GM12878 (cell line): ENCODE measurements around the gene SLU7. TPM values are rescaled to one million over a fixed set of nuclear protein-coding genes. Genes with fewer than 3 reads are reported as not detected.

Source experiments
- BMI1 ChIP-seq: fragments of 450-650 bp; IDR thresholded peaks from 2 replicates; pipeline ENCODE4 v1.6.1; 2016; ENCODE audit warnings: mild to moderate bottlenecking, moderate library complexity, borderline replicate concordance
- CEBPZ ChIP-seq: fragments of 150-350 bp; IDR thresholded peaks from 2 replicates; pipeline ENCODE4 v1.6.1; 2016; ENCODE audit warnings: low read depth, low read length
- CHD4 ChIP-seq: fragments of 200-600 bp; sonication (generic); IDR thresholded peaks from 2 replicates; pipeline ENCODE4 v1.6.1; 2016; ENCODE audit warnings: mild to moderate bottlenecking
- CREB1 ChIP-seq: IDR thresholded peaks from 2 replicates; pipeline ENCODE4 v1.6.1; 2012; ENCODE audit warnings: low read depth, mild to moderate bottlenecking, inconsistent platforms
- ETV6 ChIP-seq, 2 experiments: fragments of 450-650 bp in 1 of 2; IDR thresholded peaks in 1 of 2; conservative IDR thresholded peaks in 1 of 2; 2 replicates each; pipeline ENCODE4 v1.6.1; 2014; ENCODE audit warnings: antibody characterized with exemption in 1 of 2, borderline replicate concordance in 1 of 2, low read depth in 1 of 2, mild to moderate bottlenecking in 1 of 2, moderate library complexity in 1 of 2
- NFIC ChIP-seq: IDR thresholded peaks from 2 replicates; pipeline ENCODE4 v1.6.1; 2012; ENCODE audit warnings: low read depth, mild to moderate bottlenecking, inconsistent platforms, low read length, moderate library complexity
- PAX8 ChIP-seq: fragments of 450-650 bp; IDR thresholded peaks from 2 replicates; pipeline ENCODE4 v1.6.1; 2017; ENCODE audit warnings: mild to moderate bottlenecking, moderate library complexity
- POLR2AphosphoS5 ChIP-seq: IDR thresholded peaks from 2 replicates; pipeline ENCODE4 v1.6.1; 2011; ENCODE audit warnings: mild to moderate bottlenecking, low read length, inconsistent platforms
- RUNX3 ChIP-seq: IDR thresholded peaks from 2 replicates; pipeline ENCODE4 v1.6.1; 2012; ENCODE audit warnings: low read length, inconsistent platforms
- SMARCA5 ChIP-seq: fragments of 450-650 bp; IDR thresholded peaks from 2 replicates; pipeline ENCODE4 v1.6.1; 2017; ENCODE audit warnings: mild to moderate bottlenecking
- SUZ12 ChIP-seq: fragments of 200-600 bp; sonication (generic); IDR thresholded peaks from one replicate; pipeline ENCODE4 v1.6.1; 2018; ENCODE audit warnings: antibody characterized with exemption, mild to moderate bottlenecking; ENCODE audit not compliant: unreplicated experiment
- YBX1 ChIP-seq: fragments of 450-650 bp; IDR thresholded peaks from 2 replicates; pipeline ENCODE4 v1.6.1; 2016; ENCODE audit warnings: antibody characterized with exemption
- ZZZ3 ChIP-seq: IDR thresholded peaks from 2 replicates; pipeline ENCODE4 v1.6.1; 2011; ENCODE audit warnings: low read depth; ENCODE audit not compliant: control insufficient read depth, insufficient read length
- polyA plus RNA-seq, 11 experiments: library from polyadenylated mRNA; depleted of rRNA in 4 of 11; unstranded in 6 of 11; stranded (reverse) in 5 of 11; fragments of >200 nt; fragmentation: Nextera tagmentation in 4 of 11; fragmentation: Illumina TruSeq in 1 of 11; extraction: Ambion mirVana in 4 of 11; extraction: Trizol in 1 of 11; gene quantifications; 1 replicate in 1 of 11; 2 replicates in 10 of 11; pipeline versions ENCODE4 v1.2.1 to v1.2.3, GENCODE V29; 2011 to 2016; ENCODE audit warnings: inconsistent platforms in 2 of 11, missing spikeins in 2 of 11, low read depth in 1 of 11
- total RNA-seq, 4 experiments: library from RNA; depleted of rRNA in 3 of 4; stranded (reverse); fragments of >200 nt in 3 of 4; fragmentation: Illumina TruSeq in 1 of 4; extraction: Trizol in 1 of 4; gene quantifications; 2 replicates each; pipeline versions ENCODE4 v1.2.1 to v1.2.3, GENCODE V29; 2013 to 2021
- TF ChIP-seq, protein P1 (sequence below): IDR thresholded peaks from 2 replicates; pipeline ENCODE4 v1.6.1; 2011; ENCODE audit warnings: borderline replicate concordance, low read depth, mild to moderate bottlenecking, moderate library complexity, mixed read lengths, low read length; ENCODE audit not compliant: insufficient read depth; ENCODE audit errors: extremely low read length
- TF ChIP-seq, protein P2 (sequence below): fragments of 450-650 bp; IDR thresholded peaks from 2 replicates; pipeline ENCODE4 v1.6.1; 2016; ENCODE audit warnings: mild to moderate bottlenecking
- TF ChIP-seq, protein P3 (sequence below): IDR thresholded peaks from 2 replicates; pipeline ENCODE4 v1.6.1; 2012; ENCODE audit warnings: mild to moderate bottlenecking, low read depth, low read length
- TF ChIP-seq, protein P4 (sequence below): fragments of 450-650 bp; IDR thresholded peaks from 2 replicates; pipeline ENCODE4 v1.6.1; 2017; ENCODE audit warnings: mild to moderate bottlenecking, moderate library complexity

Gene SLU7
- total and polyA plus RNA-seq, 10 of the 15 experiments (the other 5 are each of a cell fraction or from before 2014, with no cell fraction given): 32.7 to 55.2 (median 46.6) TPM

DNA sequence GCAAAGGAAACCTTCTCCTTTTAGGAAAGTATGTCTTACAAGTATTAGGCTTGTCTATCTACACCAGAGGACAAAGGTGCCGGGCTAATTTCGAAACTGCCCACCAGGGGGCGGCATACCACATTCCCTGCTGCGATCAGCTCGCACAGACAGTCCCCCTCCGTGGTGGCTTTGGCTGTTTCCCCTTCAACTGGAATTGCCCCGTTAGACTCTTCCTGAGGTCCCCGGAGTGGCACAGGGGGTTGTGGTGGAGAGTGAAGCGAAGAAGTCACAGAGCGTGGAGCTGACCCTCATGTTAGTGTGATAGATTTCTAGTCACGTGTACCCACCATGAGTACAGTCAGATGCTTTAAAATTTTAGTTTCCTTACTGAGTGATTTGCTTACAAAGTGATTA lies 20.3 kb upstream of the SLU7 start (continued):
- no peak for TF ChIP-seq PAX8
- TF ChIP-seq CEBPZ: no peak
- TF ChIP-seq, protein P1, sequence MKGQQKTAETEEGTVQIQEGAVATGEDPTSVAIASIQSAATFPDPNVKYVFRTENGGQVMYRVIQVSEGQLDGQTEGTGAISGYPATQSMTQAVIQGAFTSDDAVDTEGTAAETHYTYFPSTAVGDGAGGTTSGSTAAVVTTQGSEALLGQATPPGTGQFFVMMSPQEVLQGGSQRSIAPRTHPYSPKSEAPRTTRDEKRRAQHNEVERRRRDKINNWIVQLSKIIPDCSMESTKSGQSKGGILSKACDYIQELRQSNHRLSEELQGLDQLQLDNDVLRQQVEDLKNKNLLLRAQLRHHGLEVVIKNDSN: peak; percentile 45
- TF ChIP-seq, protein P2, sequence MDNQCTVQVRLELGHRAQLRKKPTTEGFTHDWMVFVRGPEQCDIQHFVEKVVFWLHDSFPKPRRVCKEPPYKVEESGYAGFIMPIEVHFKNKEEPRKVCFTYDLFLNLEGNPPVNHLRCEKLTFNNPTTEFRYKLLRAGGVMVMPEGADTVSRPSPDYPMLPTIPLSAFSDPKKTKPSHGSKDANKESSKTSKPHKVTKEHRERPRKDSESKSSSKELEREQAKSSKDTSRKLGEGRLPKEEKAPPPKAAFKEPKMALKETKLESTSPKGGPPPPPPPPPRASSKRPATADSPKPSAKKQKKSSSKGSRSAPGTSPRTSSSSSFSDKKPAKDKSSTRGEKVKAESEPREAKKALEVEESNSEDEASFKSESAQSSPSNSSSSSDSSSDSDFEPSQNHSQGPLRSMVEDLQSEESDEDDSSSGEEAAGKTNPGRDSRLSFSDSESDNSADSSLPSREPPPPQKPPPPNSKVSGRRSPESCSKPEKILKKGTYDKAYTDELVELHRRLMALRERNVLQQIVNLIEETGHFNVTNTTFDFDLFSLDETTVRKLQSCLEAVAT: peak; percentile 70
- TF ChIP-seq CHD4: no peak
- TF ChIP-seq CREB1: no peak
- TF ChIP-seq, protein P3, sequence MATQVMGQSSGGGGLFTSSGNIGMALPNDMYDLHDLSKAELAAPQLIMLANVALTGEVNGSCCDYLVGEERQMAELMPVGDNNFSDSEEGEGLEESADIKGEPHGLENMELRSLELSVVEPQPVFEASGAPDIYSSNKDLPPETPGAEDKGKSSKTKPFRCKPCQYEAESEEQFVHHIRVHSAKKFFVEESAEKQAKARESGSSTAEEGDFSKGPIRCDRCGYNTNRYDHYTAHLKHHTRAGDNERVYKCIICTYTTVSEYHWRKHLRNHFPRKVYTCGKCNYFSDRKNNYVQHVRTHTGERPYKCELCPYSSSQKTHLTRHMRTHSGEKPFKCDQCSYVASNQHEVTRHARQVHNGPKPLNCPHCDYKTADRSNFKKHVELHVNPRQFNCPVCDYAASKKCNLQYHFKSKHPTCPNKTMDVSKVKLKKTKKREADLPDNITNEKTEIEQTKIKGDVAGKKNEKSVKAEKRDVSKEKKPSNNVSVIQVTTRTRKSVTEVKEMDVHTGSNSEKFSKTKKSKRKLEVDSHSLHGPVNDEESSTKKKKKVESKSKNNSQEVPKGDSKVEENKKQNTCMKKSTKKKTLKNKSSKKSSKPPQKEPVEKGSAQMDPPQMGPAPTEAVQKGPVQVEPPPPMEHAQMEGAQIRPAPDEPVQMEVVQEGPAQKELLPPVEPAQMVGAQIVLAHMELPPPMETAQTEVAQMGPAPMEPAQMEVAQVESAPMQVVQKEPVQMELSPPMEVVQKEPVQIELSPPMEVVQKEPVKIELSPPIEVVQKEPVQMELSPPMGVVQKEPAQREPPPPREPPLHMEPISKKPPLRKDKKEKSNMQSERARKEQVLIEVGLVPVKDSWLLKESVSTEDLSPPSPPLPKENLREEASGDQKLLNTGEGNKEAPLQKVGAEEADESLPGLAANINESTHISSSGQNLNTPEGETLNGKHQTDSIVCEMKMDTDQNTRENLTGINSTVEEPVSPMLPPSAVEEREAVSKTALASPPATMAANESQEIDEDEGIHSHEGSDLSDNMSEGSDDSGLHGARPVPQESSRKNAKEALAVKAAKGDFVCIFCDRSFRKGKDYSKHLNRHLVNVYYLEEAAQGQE: peak; percentile 28; the same call in 1 of the 2 replicates
- no peak for TF ChIP-seq ZZZ3
- TF ChIP-seq SUZ12: no peak
- 0 out of 4 replicates have a peak, but pooled peaks of 1 of the 2 experiments have one; percentile 18 for TF ChIP-seq ETV6 (conservative IDR thresholded peaks at IDR 0.05 in 1 of 2, IDR thresholded peaks at IDR 0.05 in 1 of 2; ENCODE audit: borderline replicate concordance in 1 of 2, low read depth in 1 of 2)
- 0 out of 2 replicates have a peak, but pooled peaks have one; percentile 61 for TF ChIP-seq NFIC
- no peak for TF ChIP-seq BMI1
- TF ChIP-seq RUNX3: peak; percentile 58
- TF ChIP-seq SMARCA5: peak; percentile 86; the same call in 1 of the 2 replicates
- TF ChIP-seq YBX1: no peak
- TF ChIP-seq, protein P4, sequence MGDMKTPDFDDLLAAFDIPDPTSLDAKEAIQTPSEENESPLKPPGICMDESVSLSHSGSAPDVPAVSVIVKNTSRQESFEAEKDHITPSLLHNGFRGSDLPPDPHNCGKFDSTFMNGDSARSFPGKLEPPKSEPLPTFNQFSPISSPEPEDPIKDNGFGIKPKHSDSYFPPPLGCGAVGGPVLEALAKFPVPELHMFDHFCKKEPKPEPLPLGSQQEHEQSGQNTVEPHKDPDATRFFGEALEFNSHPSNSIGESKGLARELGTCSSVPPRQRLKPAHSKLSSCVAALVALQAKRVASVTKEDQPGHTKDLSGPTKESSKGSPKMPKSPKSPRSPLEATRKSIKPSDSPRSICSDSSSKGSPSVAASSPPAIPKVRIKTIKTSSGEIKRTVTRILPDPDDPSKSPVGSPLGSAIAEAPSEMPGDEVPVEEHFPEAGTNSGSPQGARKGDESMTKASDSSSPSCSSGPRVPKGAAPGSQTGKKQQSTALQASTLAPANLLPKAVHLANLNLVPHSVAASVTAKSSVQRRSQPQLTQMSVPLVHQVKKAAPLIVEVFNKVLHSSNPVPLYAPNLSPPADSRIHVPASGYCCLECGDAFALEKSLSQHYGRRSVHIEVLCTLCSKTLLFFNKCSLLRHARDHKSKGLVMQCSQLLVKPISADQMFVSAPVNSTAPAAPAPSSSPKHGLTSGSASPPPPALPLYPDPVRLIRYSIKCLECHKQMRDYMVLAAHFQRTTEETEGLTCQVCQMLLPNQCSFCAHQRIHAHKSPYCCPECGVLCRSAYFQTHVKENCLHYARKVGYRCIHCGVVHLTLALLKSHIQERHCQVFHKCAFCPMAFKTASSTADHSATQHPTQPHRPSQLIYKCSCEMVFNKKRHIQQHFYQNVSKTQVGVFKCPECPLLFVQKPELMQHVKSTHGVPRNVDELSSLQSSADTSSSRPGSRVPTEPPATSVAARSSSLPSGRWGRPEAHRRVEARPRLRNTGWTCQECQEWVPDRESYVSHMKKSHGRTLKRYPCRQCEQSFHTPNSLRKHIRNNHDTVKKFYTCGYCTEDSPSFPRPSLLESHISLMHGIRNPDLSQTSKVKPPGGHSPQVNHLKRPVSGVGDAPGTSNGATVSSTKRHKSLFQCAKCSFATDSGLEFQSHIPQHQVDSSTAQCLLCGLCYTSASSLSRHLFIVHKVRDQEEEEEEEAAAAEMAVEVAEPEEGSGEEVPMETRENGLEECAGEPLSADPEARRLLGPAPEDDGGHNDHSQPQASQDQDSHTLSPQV: no peak
- peak; percentile 42; the same call in 1 of the 2 replicates for TF ChIP-seq POLR2AphosphoS5
